HG03066 (cell line): ENCODE results near the gene EXOC7.

Experiments
- ATAC-seq: cut with Tn5 transposase; IDR thresholded peaks from one replicate; pipeline ENCODE4 v1.9.1; 2021; ENCODE audit warnings: low read depth; ENCODE audit not compliant: unreplicated experiment

EXOC7 gene

DNA sequence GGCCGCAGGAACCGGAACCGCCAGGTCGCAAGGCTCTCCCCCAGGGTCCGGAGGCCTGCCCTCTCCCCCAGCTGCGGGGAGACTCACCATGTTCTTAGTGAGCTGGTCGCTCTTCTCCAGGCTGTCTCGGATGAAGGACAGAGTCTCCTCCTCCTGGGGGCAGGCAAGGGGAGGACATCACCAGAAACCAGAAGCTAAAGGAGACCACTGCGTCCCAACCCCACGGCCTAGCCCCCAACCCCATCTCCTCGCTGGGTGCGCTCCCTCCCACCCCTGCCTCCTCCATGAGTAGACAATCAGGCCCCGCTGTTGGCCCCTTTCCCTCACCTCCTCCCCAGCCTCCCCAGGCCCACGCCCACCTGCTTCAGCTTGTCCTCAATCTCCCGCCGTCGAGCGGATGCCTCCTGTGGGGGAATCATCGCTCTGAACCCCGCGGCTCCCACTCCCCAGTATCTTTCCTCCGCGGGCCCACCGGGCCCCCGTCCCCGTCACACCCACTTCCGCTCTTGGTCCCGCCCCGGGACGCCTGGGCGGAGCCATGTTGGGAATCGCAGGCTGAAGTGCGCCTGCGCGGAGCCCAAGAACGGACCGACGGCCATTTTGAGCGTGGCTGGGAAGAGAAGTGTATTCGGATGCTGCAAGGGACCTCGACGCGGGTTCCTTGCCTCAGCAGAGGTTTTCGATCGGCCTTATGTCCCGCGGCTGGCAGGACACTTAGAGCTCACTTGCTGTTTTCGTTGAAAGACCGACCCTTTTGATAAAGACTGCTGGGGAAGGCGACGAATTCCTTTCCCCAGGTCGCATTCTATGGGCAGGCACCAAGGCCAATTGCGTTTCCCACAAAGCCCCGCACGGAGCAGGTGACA is at the start of gene EXOC7:
EXOC7 (minus strand) TSS at position 514 of the 866 bp plus-strand sequence; CDS start at position 419, 95 bp downstream.
- ATAC-seq, result peak; percentile 71

GRCh38 chr17:76153202-76153601 is 49.6 kb upstream of the EXOC7 start:
- ATAC-seq, result no peak

DNA sequence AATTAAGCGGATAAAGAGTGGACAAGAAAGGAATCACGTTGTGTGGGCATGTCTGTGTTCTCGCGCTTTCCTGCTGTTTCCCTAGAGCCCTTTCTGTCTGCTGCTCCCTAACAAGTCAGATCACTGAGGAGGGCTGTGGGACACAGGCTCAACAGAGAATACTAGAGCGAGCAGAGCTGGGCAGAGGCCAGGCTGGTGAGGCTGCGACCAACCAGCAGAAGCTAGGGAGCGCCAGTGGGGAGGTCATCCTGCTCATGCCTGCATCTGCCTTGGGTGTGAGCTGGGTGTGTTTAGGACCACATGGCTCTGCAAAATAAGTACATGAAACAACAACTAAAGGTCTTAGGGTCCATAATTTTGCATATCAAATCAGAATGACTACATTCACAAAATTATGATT is 49.0 kb upstream of the EXOC7 start:
- ATAC-seq, result no peak

DNA sequence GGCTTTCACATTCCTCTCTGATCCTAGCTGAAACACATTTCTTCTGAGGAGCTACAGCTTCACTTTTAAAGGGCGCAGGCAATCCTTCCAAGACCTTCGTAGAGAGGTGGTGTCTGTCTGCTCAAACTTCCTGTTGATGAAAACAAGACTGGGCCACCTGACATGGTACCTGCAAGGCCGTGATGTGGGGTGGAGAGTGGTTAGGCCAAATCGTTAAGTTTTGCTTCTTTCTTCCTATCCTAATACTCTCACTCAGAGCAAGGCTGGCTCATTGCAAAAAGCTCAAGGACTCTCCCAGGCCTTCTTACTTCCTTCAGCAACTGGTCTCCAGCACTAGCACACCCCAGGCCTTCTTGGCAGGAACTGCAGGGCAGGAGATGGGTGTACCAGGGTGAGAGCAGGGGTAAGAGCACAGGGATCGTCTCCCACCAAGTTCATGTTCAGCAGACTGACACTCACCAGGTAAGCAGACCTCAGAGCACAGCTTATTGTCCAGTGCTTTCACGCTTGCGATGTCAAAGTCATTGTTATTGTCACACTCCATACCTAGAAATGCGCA is 48.4 kb upstream of the EXOC7 start:
- no peak for ATAC-seq

DNA sequence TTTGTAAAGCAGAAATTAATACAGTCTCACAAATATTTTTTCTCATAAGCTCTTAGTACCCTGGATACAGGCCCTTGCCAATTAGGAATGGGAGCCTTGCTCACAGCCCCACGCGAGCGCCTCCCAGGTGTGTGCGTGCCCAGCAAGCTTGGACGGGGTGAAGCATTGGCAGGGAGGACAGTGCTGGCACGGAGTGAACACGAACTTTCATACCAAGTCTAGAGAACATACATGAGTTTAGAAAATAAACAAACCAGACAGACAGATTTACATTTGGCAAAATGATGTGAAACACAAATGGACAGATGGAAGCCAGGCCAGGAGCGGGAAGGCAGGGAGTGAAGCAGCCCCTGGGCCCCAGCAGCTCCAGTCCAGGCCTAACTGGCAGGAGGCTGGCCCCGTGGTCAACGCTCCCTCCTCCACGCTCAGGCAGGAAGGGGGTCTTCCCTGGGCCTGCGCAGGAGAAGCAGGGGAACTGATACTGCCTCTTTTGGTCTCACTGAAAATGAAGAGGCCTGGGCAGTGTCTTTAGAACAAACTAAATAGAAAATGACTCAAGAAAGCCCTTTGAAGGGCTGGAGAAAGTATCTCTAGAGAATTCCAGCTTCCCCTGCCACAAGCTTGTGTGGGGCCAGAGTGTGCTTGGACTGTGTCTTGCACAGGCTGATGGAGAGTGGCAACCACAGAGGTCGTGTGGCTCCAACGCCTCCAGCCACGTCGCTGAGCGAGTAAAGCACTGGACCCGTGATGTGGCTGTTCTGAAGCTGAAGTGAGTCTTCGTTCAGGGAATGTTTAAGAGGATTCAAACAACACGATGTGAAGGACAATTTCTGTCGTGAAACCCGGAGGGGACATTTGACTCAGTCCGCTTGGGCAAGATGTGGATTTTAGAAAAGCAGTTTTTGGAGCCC is 47.4 kb upstream of the EXOC7 start:
- ATAC-seq, result no peak

DNA sequence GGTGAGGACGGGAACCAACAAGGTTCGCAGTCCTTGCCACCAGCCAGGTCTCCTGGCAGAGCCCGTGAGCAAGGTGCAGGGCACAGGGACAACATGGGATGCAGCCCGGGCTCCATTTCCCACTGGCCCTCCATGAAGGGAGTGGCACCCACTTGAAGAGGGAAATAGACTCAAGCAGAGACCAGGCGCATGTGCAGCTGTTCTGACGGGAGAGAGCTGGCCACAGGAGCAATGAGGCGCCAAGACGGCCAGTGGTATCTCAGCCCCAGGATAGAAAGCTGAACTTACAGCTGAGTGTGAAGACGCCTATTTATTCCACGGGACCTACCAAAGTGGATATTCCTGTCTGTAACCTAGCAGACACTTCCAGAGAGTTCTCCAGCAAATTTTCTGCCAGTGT is 45.6 kb upstream of the EXOC7 start:
- ATAC-seq, result no peak

DNA sequence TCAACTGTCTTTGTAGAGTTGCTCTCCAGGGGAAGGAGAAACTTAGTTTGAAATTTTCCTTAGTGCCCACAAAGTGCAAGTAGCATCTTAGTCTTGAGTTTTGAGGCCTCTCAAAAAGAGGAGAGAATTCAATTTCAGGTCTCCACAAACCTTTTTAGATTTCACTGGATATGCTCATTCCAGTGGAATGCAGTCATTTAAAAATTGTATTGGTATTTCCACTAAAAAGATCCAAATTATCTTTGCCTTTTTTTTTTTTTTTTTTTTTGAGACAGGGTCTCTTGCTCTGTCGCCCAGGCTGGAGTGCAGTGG is 44.4 kb upstream of the EXOC7 start:
- ATAC-seq, result no peak

DNA sequence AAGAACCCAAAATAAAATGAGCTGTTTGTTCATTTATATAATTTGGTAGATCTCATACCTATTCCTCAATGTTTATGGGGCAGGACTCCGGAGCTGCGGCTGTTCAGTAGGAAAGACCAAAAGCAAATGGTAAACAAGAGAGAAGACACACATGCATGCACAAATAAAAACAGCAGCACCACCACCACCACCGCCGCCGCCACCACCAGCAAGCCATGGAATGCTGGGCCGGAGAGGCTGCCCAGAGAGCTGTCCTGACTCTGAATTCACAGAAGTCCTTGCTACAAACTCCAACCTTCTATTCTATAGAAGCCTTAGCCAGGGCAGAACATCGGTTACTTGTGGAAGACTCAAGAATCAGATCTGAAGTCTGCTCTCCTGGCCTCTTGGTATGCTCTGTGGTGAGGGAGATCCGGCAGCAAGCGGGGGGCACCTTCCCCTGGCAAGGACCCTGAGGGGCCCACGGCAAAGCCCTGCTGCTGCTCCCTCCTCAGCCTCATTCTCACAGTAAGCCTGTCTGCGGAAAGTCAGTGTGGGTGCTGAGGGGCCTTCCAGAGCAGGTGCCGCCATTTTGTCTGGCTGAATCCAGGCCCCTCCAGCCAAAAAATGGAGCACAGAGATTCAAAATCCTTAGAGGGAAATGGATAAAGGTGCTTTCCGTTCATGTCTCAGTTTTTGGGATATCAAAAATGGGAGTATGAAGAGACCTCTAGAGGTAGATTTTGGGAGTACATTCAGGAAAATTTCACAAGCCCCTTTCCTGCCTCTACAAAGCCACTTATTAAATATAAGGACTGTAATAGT is 43.8 kb upstream of the EXOC7 start:
- no peak for ATAC-seq

- no peak for ATAC-seq
Measured at GRCh38 chr17:76146053-76146851, 42.7 kb upstream of the EXOC7 start.

GRCh38 chr17:76145231-76146052 is 41.9 kb upstream of the EXOC7 start:
- ATAC-seq, result no peak

GRCh38 chr17:76142585-76143041 is 39.0 kb upstream of the EXOC7 start:
- ATAC-seq, result no peak

- no peak for ATAC-seq
Measured at GRCh38 chr17:76142039-76142584, 38.5 kb upstream of the EXOC7 start.

- ATAC-seq, result no peak
Measured at GRCh38 chr17:76141212-76142038, 37.8 kb upstream of the EXOC7 start, which contains the start of gene FOXJ1. TSS of gene FOXJ1 (minus strand) at chr17:76141245. CDS start at chr17:76140395, 850 bp downstream.

DNA sequence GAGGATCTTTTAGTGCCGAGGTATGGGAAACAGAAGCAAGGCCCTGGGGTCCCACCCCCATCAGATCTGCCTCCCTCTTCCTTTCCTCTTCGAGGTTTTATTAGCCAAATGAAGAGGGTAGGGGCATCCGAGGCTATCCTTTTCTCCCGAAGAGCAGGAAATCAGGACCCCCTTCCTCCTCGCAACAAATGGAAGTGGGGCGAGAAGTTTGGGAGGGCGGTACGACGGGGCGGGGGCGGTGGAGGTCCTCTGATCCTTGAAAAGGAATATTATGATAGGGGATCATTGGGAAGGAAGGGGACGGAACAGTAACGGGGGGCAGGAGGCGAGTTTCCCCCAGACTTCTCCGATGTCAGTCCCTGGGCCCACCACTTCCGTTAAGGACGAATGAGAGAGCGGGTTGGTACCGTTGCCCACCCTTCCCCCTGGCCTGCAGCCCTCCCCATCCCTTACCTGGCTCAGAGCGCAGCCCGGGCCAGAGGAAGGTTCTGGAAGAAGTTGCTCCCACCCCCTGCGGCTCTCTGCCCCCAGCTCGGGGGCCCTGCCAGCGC is 37.1 kb upstream of the EXOC7 start:
- ATAC-seq, result no peak

DNA sequence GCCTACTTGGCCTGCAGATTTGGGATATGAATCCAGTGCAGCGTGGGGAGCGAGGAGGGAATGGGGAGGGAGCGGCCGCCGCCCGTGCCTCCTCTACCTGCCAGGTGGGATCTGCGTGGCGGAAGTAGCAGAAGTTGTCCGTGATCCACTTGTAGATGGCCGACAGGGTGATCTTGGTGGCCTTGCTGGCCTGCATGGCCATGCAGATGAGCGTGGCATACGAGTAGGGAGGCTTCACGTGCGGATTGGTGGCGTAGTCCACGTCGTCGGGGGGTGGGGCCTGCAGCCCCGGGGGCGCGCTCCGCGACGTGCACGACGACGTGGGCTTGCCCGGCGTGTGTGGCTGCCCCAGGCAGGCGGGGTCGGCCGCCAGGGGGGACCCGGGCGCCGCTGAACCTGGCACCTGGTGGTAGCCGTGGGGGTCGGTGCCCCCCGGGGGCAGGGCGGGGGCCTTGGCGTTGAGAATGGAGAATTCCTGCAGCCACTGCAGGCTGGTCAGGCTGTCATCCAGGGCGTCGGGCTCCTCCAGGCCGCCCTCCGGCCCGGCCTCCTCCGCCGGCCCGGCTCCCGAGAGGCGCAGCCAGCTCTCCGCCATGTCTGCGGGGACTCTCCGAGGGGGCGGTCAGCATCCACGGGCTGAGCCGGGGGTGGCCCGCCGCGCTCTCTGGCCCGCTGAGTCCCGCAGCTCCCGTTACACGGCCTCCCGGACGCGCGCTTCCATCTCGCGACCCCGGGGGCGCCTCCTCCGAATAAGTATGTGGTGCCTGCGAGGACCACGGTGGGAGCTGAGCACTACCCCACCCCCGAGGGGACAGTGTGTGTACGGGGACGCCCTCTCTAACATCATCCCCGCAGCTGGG is 36.4 kb upstream of the EXOC7 start:
- ATAC-seq, result no peak
